HFF-Myc (cell line): ENCODE data around the gene NGFR.

Experiments used
- DNase-seq: peaks from one replicate; pipeline ENCODE4 v3.0.0-alpha.2; 2011; ENCODE audit warnings: low read depth; ENCODE audit errors: extremely low read depth
- H3K4me3 ChIP-seq: replicated peaks from 2 replicates; pipeline ENCODE4 v1.5.1; 2011; ENCODE audit warnings: low read depth, mild to moderate bottlenecking, control low read depth, low read length
- TF ChIP-seq, protein P1 (sequence below): IDR thresholded peaks from 2 replicates; pipeline ENCODE4 v1.5.1; 2012; ENCODE audit warnings: mild to moderate bottlenecking, low read depth, low read length, control low read depth; ENCODE audit errors: missing control alignments

Gene NGFR

DNA sequence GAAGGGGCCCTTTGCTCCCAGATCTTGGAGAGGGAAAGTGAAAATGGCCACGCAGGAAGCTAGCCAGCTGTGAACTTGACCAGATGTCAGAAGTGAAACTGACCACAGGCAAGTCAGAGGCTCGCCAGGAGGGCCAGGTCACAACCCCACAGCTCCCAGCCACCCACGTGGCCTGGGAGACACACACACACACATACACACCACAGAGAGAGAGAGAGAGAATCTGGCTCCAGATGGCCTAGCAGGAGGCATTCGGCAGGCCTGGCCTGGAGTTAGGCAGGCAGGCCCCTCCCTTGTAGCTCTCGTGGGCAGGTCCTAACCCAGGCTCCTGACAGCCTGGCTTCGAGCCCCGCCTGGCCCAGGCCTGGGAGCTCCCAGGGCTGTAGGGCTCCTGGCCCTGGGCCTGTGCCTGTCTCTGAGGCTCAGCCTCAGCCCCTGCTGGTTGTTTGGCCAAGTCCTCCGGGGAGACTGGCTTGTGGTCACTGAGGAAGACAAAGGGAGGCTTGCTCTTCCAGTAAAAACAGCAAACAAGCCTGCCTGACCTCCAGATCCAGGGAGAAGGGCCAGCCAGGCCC is 20.2 kb downstream of the NGFR start:
- DNase-seq: peak; percentile 89

DNA sequence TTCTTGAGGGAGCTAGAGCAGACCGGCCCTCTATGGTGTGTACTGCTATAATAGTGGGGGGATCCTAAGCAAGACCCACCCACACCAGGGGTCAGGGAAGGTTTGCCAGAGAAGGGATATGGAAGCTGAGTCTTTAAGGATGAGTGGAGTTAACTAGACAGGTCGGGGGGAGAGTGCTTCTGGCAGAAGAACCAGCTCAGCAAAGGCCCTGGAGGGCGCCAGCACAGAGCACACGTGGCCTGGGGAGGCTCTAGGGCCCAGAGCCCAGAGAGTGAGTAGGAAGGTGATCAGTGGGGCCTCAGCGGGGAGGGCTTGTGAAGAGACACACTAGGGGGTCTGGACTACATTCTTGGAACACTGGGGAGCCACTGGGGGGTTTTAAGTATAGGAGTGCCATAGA is 21.1 kb downstream of the NGFR start:
- TF ChIP-seq, protein P1, sequence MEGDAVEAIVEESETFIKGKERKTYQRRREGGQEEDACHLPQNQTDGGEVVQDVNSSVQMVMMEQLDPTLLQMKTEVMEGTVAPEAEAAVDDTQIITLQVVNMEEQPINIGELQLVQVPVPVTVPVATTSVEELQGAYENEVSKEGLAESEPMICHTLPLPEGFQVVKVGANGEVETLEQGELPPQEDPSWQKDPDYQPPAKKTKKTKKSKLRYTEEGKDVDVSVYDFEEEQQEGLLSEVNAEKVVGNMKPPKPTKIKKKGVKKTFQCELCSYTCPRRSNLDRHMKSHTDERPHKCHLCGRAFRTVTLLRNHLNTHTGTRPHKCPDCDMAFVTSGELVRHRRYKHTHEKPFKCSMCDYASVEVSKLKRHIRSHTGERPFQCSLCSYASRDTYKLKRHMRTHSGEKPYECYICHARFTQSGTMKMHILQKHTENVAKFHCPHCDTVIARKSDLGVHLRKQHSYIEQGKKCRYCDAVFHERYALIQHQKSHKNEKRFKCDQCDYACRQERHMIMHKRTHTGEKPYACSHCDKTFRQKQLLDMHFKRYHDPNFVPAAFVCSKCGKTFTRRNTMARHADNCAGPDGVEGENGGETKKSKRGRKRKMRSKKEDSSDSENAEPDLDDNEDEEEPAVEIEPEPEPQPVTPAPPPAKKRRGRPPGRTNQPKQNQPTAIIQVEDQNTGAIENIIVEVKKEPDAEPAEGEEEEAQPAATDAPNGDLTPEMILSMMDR: no peak
- DNase-seq: no peak
- H3K4me3 ChIP-seq: no peak overlapping the region

More for the DNA sequence above, 20.2 kb downstream of the NGFR start:
- no peak overlapping the region for H3K4me3 ChIP-seq
- TF ChIP-seq, protein P1: peak; percentile 18

DNA sequence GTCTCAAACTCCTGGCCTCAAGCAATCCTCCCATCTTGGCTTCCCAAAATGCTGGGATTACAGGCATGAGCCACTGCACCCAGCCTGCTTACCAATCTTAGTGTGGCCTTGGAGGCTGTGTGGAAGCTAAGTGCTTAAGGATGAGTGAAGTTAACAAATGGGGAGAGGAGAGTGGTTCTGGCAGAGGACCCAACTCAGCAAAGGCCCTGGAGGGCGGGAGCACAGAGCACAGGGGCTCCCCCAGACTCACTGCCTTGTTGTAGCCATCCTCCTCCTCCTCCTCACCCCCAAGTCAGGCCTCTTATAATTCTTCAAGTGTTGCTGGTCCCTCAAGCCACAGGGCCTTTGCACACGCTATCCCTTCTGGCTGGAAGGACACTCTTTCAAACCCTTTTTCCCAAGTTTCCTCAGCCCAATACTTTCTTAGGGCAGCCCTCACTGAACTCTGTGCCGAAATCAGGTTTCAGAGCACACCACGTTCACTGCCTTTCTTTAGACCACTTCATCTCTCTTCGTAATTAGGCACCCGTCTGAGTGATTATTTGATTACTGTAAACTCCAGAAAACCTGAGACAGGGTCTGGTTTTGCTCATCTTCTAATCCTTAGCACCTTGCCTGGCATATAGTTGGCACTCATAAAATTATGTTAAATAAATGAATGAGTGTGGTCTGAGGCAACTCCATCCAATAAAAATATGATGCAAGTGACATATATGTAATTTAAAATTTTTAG is 23.4 kb downstream of the NGFR start:
- TF ChIP-seq, protein P1: no peak
- DNase-seq: no peak
- H3K4me3 ChIP-seq: no peak overlapping the region

DNA sequence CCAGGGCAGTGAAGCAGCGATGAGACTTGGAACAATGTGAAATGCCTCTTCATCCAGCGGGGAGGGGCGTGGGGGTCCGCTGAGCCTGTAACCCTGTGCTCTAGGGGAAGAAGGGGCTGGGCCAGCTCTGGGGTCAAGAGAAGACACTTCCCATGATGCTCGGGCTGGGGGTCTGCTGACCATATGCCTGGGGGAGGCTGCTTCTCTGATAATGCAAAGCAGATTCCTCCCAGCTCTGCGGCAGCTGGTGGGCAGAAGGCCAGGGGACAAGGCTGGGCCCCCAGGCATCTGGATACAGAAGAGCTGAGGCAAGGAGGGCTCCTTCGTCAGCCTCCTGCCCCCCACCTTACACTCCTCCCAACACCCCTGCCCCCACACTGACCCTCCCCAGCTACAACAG is 24.7 kb downstream of the NGFR start:
- H3K4me3 ChIP-seq: no peak overlapping the region
- TF ChIP-seq, protein P1: no peak
- DNase-seq: no peak

DNA sequence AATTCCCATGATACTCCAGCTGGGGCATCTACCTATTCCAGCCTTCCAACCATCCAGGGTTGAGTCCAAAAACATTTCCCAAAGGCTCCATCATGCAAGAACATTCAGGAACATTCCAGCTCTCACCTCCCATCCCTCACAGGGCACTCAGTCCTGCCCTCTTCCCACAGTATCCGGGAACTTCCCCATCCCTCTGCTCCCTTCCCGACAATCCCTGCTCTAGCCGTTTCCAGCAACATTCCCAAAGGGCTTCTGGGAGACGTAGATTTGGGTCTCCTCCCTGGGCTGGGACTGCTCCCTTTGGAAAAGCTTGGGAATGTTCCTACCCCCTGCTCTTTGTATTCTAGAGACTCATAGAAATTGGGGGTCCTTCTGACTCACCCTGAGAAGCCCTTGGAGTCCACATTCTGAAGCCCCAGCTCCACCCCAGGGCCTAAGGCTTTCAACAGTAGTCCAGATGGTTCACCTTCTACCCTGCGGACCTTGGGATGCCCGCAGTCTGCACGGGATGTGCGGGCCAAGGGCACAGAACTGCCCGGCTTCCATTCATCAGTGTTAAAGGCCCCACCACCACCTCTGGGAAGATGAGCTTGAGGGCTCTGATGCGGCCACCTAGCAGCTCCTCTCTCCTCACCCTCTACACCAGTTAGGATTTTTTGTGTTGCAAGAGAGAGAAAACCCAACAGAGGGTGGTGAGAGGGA is 25.4 kb downstream of the NGFR start:
- H3K4me3 ChIP-seq: no peak overlapping the region
- DNase-seq: no peak
- TF ChIP-seq, protein P1: no peak

DNA sequence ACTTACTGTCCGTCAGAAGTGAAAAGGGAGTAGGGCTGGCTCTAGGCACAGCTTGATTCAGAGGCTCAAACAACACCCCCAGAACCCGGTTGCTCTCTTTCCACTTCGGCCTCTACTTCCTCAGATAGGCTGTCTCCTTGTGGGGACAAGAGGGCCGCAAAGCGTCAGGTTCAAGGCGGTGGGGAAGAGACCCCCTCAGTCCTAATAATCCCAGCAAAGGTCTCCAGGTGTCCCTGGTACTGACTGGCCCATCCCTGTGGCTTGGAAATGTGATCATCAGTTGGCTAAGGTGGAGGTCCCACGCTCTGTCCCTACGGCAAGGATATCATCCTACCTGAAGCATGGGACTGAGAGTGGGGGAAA is 26.0 kb downstream of the NGFR start:
- TF ChIP-seq, protein P1: no peak
- DNase-seq: no peak

More for the DNA sequence above, 26.0 kb downstream of the NGFR start:
- no peak overlapping the region for H3K4me3 ChIP-seq
